GM21825 (cell line): Measurements from ENCODE around the gene LDB2.
"Not testable (repeated sequence)": the region's sequence is repeated elsewhere in the genome, so short reads cannot be mapped to it uniquely, and the experiment has no call there.

Experiments
- ATAC-seq: cut with Tn5 transposase; IDR thresholded peaks from one replicate; pipeline ENCODE4 v1.9.1; 2021; ENCODE audit warnings: mild to moderate bottlenecking, moderate library complexity; ENCODE audit not compliant: unreplicated experiment

LDB2 gene

GRCh38 chr4:16897991-16898827, at the start of gene LDB2:
LDB2 (minus strand) TSS chr4:16898645.
- ATAC-seq = no peak

GRCh38 chr4:16942491-16942890, 44.0 kb upstream of the LDB2 start:
- no peak for ATAC-seq

- no peak for ATAC-seq
Observed at GRCh38 chr4:16939178-16939577, 40.7 kb upstream of the LDB2 start.

- ATAC-seq = no peak
Observed at GRCh38 chr4:16938512-16939040, 40.1 kb upstream of the LDB2 start.

- ATAC-seq = no peak
Observed at GRCh38 chr4:16931339-16932305, 33.2 kb upstream of the LDB2 start.

- ATAC-seq = no peak
Observed at GRCh38 chr4:16926214-16926613, 27.8 kb upstream of the LDB2 start.

GRCh38 chr4:16918716-16919115, 20.3 kb upstream of the LDB2 start:
- ATAC-seq = not testable (repeated sequence)

GRCh38 chr4:16916719-16917337, 18.4 kb upstream of the LDB2 start:
- peak; percentile 99 for ATAC-seq

- no peak for ATAC-seq
Observed at GRCh38 chr4:16916031-16916430, 17.6 kb upstream of the LDB2 start.

- no peak for ATAC-seq
Observed at GRCh38 chr4:16914208-16914607, 15.8 kb upstream of the LDB2 start.

GRCh38 chr4:16912896-16913295, 14.5 kb upstream of the LDB2 start:
- no peak for ATAC-seq

- ATAC-seq = no peak
Observed at GRCh38 chr4:16909281-16909680, 10.8 kb upstream of the LDB2 start.

- no peak for ATAC-seq
Observed at GRCh38 chr4:16908377-16909021, 10.1 kb upstream of the LDB2 start.

- no peak for ATAC-seq
Observed at GRCh38 chr4:16900325-16900724, 1.9 kb upstream of the LDB2 start.

- no peak for ATAC-seq
Observed at GRCh38 chr4:16896881-16897750, 1.3 kb downstream of the LDB2 start.

GRCh38 chr4:16894406-16894805, 4.0 kb downstream of the LDB2 start:
- no peak for ATAC-seq

GRCh38 chr4:16893141-16893651, 5.2 kb downstream of the LDB2 start:
- ATAC-seq = no peak

GRCh38 chr4:16890651-16891050, 7.8 kb downstream of the LDB2 start:
- ATAC-seq = no peak

- no peak for ATAC-seq
Observed at GRCh38 chr4:16889945-16890344, 8.5 kb downstream of the LDB2 start.
